Stomach (tissue), 9 donors: Measurements from ENCODE around the gene HSPBP1. TPM values are rescaled to one million over a fixed set of nuclear protein-coding genes. Genes with fewer than 3 reads are reported as not detected.

Source experiments
- DNase-seq, 2 donors: peaks; one replicate each; pipeline versions ENCODE4 v3.0.0 to v3.0.0-alpha.2; 2013 to 2019
- H3K27ac ChIP-seq, 5 donors: fragments of 200-600 bp in 4 of 5; sonication (generic) in 4 of 5; one replicate each; pipeline ENCODE4 v1.5.1; 2013 to 2019; ENCODE audit warnings: mild to moderate bottlenecking in 1 of 5, moderate library complexity in 1 of 5
- H3K27me3 ChIP-seq, 3 donors: fragments of 200-600 bp; sonication (generic); one replicate each; pipeline ENCODE4 v1.5.1; 2017 to 2019; ENCODE audit warnings: mixed run types in 1 of 3
- H3K36me3 ChIP-seq, 4 donors: fragments of 200-600 bp; sonication (generic); 1 replicate in 3 of 4; 2 replicates in 1 of 4; pipeline ENCODE4 v1.5.1; 2016 to 2019
- H3K4me1 ChIP-seq, 4 donors: fragments of 200-600 bp; sonication (generic); one replicate each; pipeline ENCODE4 v1.5.1; 2016 to 2019
- H3K4me3 ChIP-seq, 4 donors: fragments of 200-600 bp; sonication (generic) in 3 of 4; one replicate each; pipeline ENCODE4 v1.5.1; 2016 to 2019; ENCODE audit warnings: mild to moderate bottlenecking in 1 of 4
- H3K9me3 ChIP-seq, 4 donors: fragments of 200-600 bp; sonication (generic); one replicate each; pipeline ENCODE4 v1.5.1; 2016 to 2019
- CTCF ChIP-seq, 7 experiments: fragments of 450-650 bp in 4 of 7; fragments of 200-600 bp in 3 of 7; sonication (generic) in 3 of 7; IDR thresholded peaks; one replicate each; pipeline ENCODE4 v1.5.1; 2016 to 2019; ENCODE audit warnings: antibody characterized with exemption in 7 of 7, control low read depth in 2 of 7, mild to moderate bottlenecking in 1 of 7
- EP300 ChIP-seq: sonication (generic); formaldehyde crosslinking; IDR thresholded peaks from one replicate; pipeline ENCODE4 v1.6.1; 2017; ENCODE audit warnings: antibody characterized with exemption
- POLR2A ChIP-seq, 4 donors: fragments of 450-650 bp; IDR thresholded peaks; one replicate each; pipeline ENCODE4 v1.6.1; 2016; ENCODE audit warnings: antibody characterized with exemption in 4 of 4, control low read depth in 2 of 4, mild to moderate bottlenecking in 1 of 4, moderate library complexity in 1 of 4
- POLR2AphosphoS5 ChIP-seq, 3 donors: sonication (generic); formaldehyde crosslinking; IDR thresholded peaks; one replicate each; pipeline ENCODE4 v1.6.1; 2016; ENCODE audit warnings: antibody characterized with exemption in 3 of 3
- WGBS, 5 donors: extraction: QIAGEN DNeasy Blood & Tissue Kit in 3 of 5; methylation state at CpG; one replicate each; pipeline versions ENCODE4 v1.1.5 to v1.1.7; 2013 to 2018; 5-methylcytosine and 5-hydroxymethylcytosine counted together
- intact Hi-C: fragments of 100-400 bp; cut with DNase I; formaldehyde crosslinking; loops from one replicate; pipeline ENCODE4 v1.15.1; 2023; ENCODE audit warnings: low total_unique reads
- polyA plus RNA-seq, 3 donors: library from polyadenylated mRNA; stranded (reverse); fragments of 200-250 nt; gene quantifications; one replicate each; pipeline ENCODE4 v1.2.3, GENCODE V29; 2013
- total RNA-seq, 5 donors: library from RNA; depleted of rRNA; stranded (reverse); fragments of >200 nt; gene quantifications; one replicate each; pipeline versions ENCODE4 v1.1.0 to v1.2.3, GENCODE V29; 2014 to 2016
- donor health status: healthy with polysubstance abuse.
- donor health status: Bipolar disorder and iron deficiency.
- donor health status: healthy.

Gene HSPBP1
- total and polyA plus RNA-seq, 8 donors, result 5.3 to 69.2 (median 26.3) TPM

GRCh38 chr19:55284405-55285058 is 4.6 kb upstream of the HSPBP1 start:
- peak overlapping the region in 4 of 5 donors; percentile 69 to 89 (median 78) for H3K27ac ChIP-seq
- 17 to 34% (median 26%) methylated on average over 6 to 16 of the region's 16 CpGs for WGBS, 5 donors
- intact Hi-C loops, result loop anchor here (10.0 kb wide), 1 partner anchor 210 kb away; no protein-coding TSS in a partner anchor
- H3K4me3 ChIP-seq, result peak overlapping the region; percentile 42 to 59 (median 52)
- H3K9me3 ChIP-seq, result no peaks in the 10 kb centered on the region
- H3K4me1 ChIP-seq, result peaks cover 7 to 38% (median 23%) of the 10 kb centered on the region in 4 donors
- H3K36me3 ChIP-seq, result peaks cover 0 to 22% (median 0%) of the 10 kb centered on the region in 4 donors
- peaks cover 0 to 34% (median 10%) of the 10 kb centered on the region in 3 donors for H3K27me3 ChIP-seq
- TF ChIP-seq POLR2A (IDR thresholded peaks at IDR 0.05) (no peak), CTCF (IDR thresholded peaks at IDR 0.05) (no peak)
- DNase-seq, result peak in 1 of 2 donors; percentile 46

GRCh38 chr19:55283548-55284377 is 3.9 kb upstream of the HSPBP1 start, which contains the start of gene BRSK1:
Gene BRSK1, plus strand, starts transcription at chr19:55283997. Its CDS starts 446 bp downstream, at chr19:55284443.
- no peak for TF ChIP-seq POLR2AphosphoS5 (IDR thresholded peaks at IDR 0.05)
- TF ChIP-seq POLR2A (IDR thresholded peaks at IDR 0.05), result no peak
- TF ChIP-seq CTCF (IDR thresholded peaks at IDR 0.05), result no peak
- TF ChIP-seq EP300, result no peak
- intact Hi-C loops, result loop anchor here (10.0 kb wide), 1 partner anchor 211 kb away; no protein-coding TSS in a partner anchor
- H3K9me3 ChIP-seq, result no peaks in the 10 kb centered on the region
- H3K4me3 ChIP-seq, result peak within 1 kb of the TSS; percentile 42 to 59 (median 52)
- WGBS, 5 donors, result 6 to 15% (median 11%) methylated on average over 13 to 39 of the region's 44 CpGs
- peaks cover 0 to 15% (median 0%) of the 10 kb centered on the region in 4 donors for H3K36me3 ChIP-seq
- peak within 1 kb of the TSS in 4 of 5 donors; percentile 69 to 89 (median 78) for H3K27ac ChIP-seq
- peak; percentile 35 to 89 for DNase-seq
- peaks cover 0 to 34% (median 10%) of the 10 kb centered on the region in 3 donors for H3K27me3 ChIP-seq
- H3K4me1 ChIP-seq, result peaks cover 14 to 45% (median 30%) of the 10 kb centered on the region in 4 donors

GRCh38 chr19:55279340-55279739 is 570 bp downstream of the HSPBP1 start:
- 1 to 9% (median 7%) methylated on average over 23 of the region's 23 CpGs for WGBS, 5 donors
- TF ChIP-seq POLR2A (IDR thresholded peaks at IDR 0.05), result no peak
- no peak for TF ChIP-seq EP300
- TF ChIP-seq CTCF (IDR thresholded peaks at IDR 0.05), result no peak
- no peak for TF ChIP-seq POLR2AphosphoS5 (IDR thresholded peaks at IDR 0.05)
- H3K4me1 ChIP-seq, result peaks cover 14 to 44% (median 24%) of the 10 kb centered on the region in 4 donors
- peaks cover 0 to 21% (median 10%) of the 10 kb centered on the region in 3 donors for H3K27me3 ChIP-seq
- H3K36me3 ChIP-seq, result peaks cover 9 to 39% (median 35%) of the 10 kb centered on the region in 4 donors
- intact Hi-C loops, result no loop called here
- H3K4me3 ChIP-seq, result peak overlapping the region; percentile 73 to 86 (median 84)
- peak overlapping the region; percentile 69 to 89 (median 78) for H3K27ac ChIP-seq
- H3K9me3 ChIP-seq, result no peaks in the 10 kb centered on the region
- DNase-seq, result no peak
